HCT116 (cell line): Measurements from ENCODE around the gene CERS4. TPM values are rescaled to one million over a fixed set of nuclear protein-coding genes. Genes with fewer than 3 reads are reported as not detected.
"Not testable (repeated sequence)": the region's sequence is repeated elsewhere in the genome, so short reads cannot be mapped to it uniquely, and the experiment has no call there.

Source experiments
- ATAC-seq: fragments of 200-7000 bp; cut with Tn5 transposase; 2 replicates; pipeline ENCODE4 v1.9.1; 2020; ENCODE audit warnings: mild to moderate bottlenecking, moderate library complexity
- BruUV-seq: library from RNA; stranded (reverse); fragments of 400-500 nt; replicated peaks from 2 replicates; lab custom pipeline; 2021; lab: Mats Ljungman, UMichigan
- CTCF ChIA-PET: fragments of 300-600 bp; sonication (Branson Sonifier 250); formaldehyde crosslinking; loops from one replicate; lab custom pipeline; 2021; ENCODE audit warnings: antibody characterized with exemption; lab: Charles Lee
- POLR2A ChIA-PET: fragments of 300-600, 350-600 bp; sonication (Branson Sonifier 250); formaldehyde crosslinking; loops from one replicate; lab custom pipeline; 2021; ENCODE audit warnings: antibody characterized with exemption; lab: Charles Lee
- RAD21 ChIA-PET, 2 experiments: fragments of 300-600 bp; sonication (Branson Sonifier 250); formaldehyde crosslinking; loops; one replicate each; lab custom pipeline; 2023; ENCODE audit warnings: low total read pairs in 2 of 2; ENCODE audit not compliant: uncharacterized antibody in 2 of 2, unreplicated experiment in 2 of 2, low non-redundant PET in 1 of 2; lab: Charles Lee
- DNase-seq: peaks from one replicate; pipeline ENCODE4 v3.0.0-alpha.2; 2010; ENCODE audit warnings: low read depth, low spot score
- H2AFZ ChIP-seq: fragments of 200-600 bp; shearing (Covaris generic), sonication (generic); 2 replicates; pipeline ENCODE4 v1.6.1; 2017; ENCODE audit warnings: low read depth, mixed run types, mixed read lengths, antibody characterized with exemption, low read length; ENCODE audit not compliant: poor library complexity, severe bottlenecking
- H3K27ac ChIP-seq: 2 replicates; pipeline ENCODE4 v1.5.1; 2012; ENCODE audit warnings: low read depth, low read length
- H3K27me3 ChIP-seq: fragments of 200-600 bp; sonication (generic); 2 replicates; pipeline ENCODE4 v1.6.1; 2016; ENCODE audit warnings: mixed run types, low read length, mixed read lengths; ENCODE audit not compliant: insufficient read depth
- H3K36me3 ChIP-seq, 2 experiments: fragments of 200-500 bp in 1 of 2; fragments of 200-600 bp in 1 of 2; sonication (Bioruptor generic) in 1 of 2; sonication (generic) in 1 of 2; 2 replicates each; pipeline versions ENCODE4 v1.5.1 to v1.6.1; 2014 to 2016; ENCODE audit warnings: low read length in 2 of 2, inconsistent platforms in 1 of 2, mixed read lengths in 1 of 2, mixed run types in 1 of 2; ENCODE audit not compliant: insufficient read depth in 2 of 2, control insufficient read depth in 1 of 2
- H3K4me1 ChIP-seq, 2 experiments: fragments of 200-600 bp in 1 of 2; sonication (generic) in 1 of 2; 2 replicates each; pipeline versions ENCODE4 v1.5.1 to v1.6.1; 2012 to 2017; ENCODE audit warnings: low read length in 2 of 2, inconsistent platforms in 1 of 2, mild to moderate bottlenecking in 1 of 2, mixed read lengths in 1 of 2, mixed run types in 1 of 2, moderate library complexity in 1 of 2; ENCODE audit not compliant: insufficient read depth in 2 of 2, control insufficient read depth in 1 of 2
- H3K4me2 ChIP-seq: fragments of 200-600 bp; sonication (generic); 2 replicates; pipeline ENCODE4 v1.6.1; 2017; ENCODE audit warnings: mixed run types, low read length, mixed read lengths
- H3K4me3 ChIP-seq, 2 experiments: fragments of 200-600 bp in 1 of 2; sonication (generic) in 1 of 2; replicated peaks in 1 of 2; 2 replicates each; pipeline ENCODE4 v1.5.1; 2011 to 2016; ENCODE audit warnings: low read length in 2 of 2, control low read depth in 1 of 2, low read depth in 1 of 2, mild to moderate bottlenecking in 1 of 2, mixed read lengths in 1 of 2, mixed run types in 1 of 2
- H3K79me2 ChIP-seq: fragments of 200-600 bp; sonication (generic); 2 replicates; pipeline ENCODE4 v1.6.1; 2017; ENCODE audit warnings: mild to moderate bottlenecking, mixed run types, low read length, moderate library complexity, mixed read lengths; ENCODE audit not compliant: insufficient read depth
- H3K9ac ChIP-seq: fragments of 200-600 bp; sonication (generic); 2 replicates; pipeline ENCODE4 v1.6.1; 2016; ENCODE audit warnings: low read length, mixed read lengths
- H3K9me2 ChIP-seq: fragments of 200-600 bp; sonication (generic), shearing (Covaris generic); 2 replicates; pipeline ENCODE4 v1.6.1; 2017; ENCODE audit warnings: mixed run types, mild to moderate bottlenecking, moderate library complexity; ENCODE audit not compliant: insufficient read depth
- H3K9me3 ChIP-seq, 2 experiments: fragments of 200-500 bp in 1 of 2; fragments of 200-600 bp in 1 of 2; sonication (Bioruptor generic) in 1 of 2; sonication (generic) in 1 of 2; 2 replicates each; pipeline ENCODE4 v1.6.1; 2014 to 2017; ENCODE audit warnings: low read length in 2 of 2, mixed read lengths in 2 of 2, inconsistent platforms in 1 of 2, low read depth in 1 of 2, mild to moderate bottlenecking in 1 of 2, mixed run types in 1 of 2, moderate library complexity in 1 of 2; ENCODE audit not compliant: control insufficient read depth in 1 of 2, insufficient read depth in 1 of 2
- H4K20me1 ChIP-seq: fragments of 200-600 bp; sonication (generic), shearing (Covaris generic); 2 replicates; pipeline ENCODE4 v1.6.1; 2017; ENCODE audit warnings: mixed run types, mild to moderate bottlenecking, moderate library complexity; ENCODE audit not compliant: insufficient read depth
- ATF3 ChIP-seq: IDR thresholded peaks from 2 replicates; pipeline ENCODE4 v1.6.1; 2012
- RAD21 ChIP-seq: IDR thresholded peaks from 2 replicates; pipeline ENCODE4 v1.6.1; 2012; ENCODE audit warnings: low read depth, mild to moderate bottlenecking
- SRF ChIP-seq: IDR thresholded peaks from 2 replicates; pipeline ENCODE4 v1.6.1; 2012; ENCODE audit warnings: low read depth
- TCF7L2 ChIP-seq: IDR thresholded peaks from 2 replicates; pipeline ENCODE4 v1.7.0; 2011; ENCODE audit warnings: borderline replicate concordance, inconsistent platforms; ENCODE audit not compliant: insufficient read depth, insufficient read length; ENCODE audit errors: extremely low read depth
- ZNF274 ChIP-seq: fragments of 200-500 bp; sonication (Bioruptor generic); IDR thresholded peaks from 2 replicates; pipeline ENCODE4 v1.6.1; 2014; ENCODE audit warnings: mild to moderate bottlenecking, low read depth, low read length, inconsistent platforms
- intact Hi-C: fragments of 100-400 bp; cut with micrococcal nuclease; formaldehyde crosslinking; loops from 2 replicates; pipeline ENCODE4 v1.10.0; 2022
- total RNA-seq: library from RNA; stranded (reverse); gene quantifications from one replicate; pipeline ENCODE4 v1.2.1, GENCODE V29; 2021; ENCODE audit not compliant: unreplicated experiment

The CERS4 gene
- total RNA-seq, 1 experiment from 2014 or later = 26.0 TPM

- peaks cover 1 to 2% of the 10 kb centered on the region in 2 experiments; a peak in 2 of 4 replicates for H3K4me1 ChIP-seq
- no peaks in the 10 kb centered on the region for H4K20me1 ChIP-seq
- ChIA-PET POLR2A (no interaction called here), RAD21 (no interaction called here), CTCF (no interaction called here)
- ATAC-seq (no peak), DNase-seq (no peak)
- H3K27ac ChIP-seq = no peak overlapping the region
- H3K79me2 ChIP-seq = no peaks in the 10 kb centered on the region
- no peaks in the 10 kb centered on the region for H3K27me3 ChIP-seq
- peaks cover 0 to 5% of the 10 kb centered on the region in 2 experiments; a peak in 1 of 4 replicates for H3K9me3 ChIP-seq
- no peak overlapping the region for H2AFZ ChIP-seq
- no peak overlapping the region for H3K4me2 ChIP-seq
- no peaks in the 10 kb centered on the region for H3K36me3 ChIP-seq
- H3K9ac ChIP-seq = no peak overlapping the region
- H3K9me2 ChIP-seq = no peaks in the 10 kb centered on the region
- TF ChIP-seq RAD21 (no peak), ATF3 (no peak), SRF (no peak), TCF7L2 (no peak), ZNF274 (no peak)
- no TSS peak for BruUV-seq
- intact Hi-C loops = no loop called here
- no peak overlapping the region for H3K4me3 ChIP-seq
Observed at GRCh38 chr19:8245869-8246835, 37.0 kb downstream of the CERS4 start.

- H3K4me1 ChIP-seq, POLR2A ChIA-PET, H3K9ac ChIP-seq, H3K9me2 ChIP-seq, H3K4me3 ChIP-seq, intact Hi-C loops, H3K4me2 ChIP-seq, ATAC-seq, H3K27ac ChIP-seq, RAD21 ChIA-PET, BruUV-seq, CTCF ChIA-PET, H3K79me2 ChIP-seq, H3K27me3 ChIP-seq, DNase-seq, H4K20me1 ChIP-seq, H2AFZ ChIP-seq, H3K9me3 ChIP-seq, H3K36me3 ChIP-seq: not testable (repeated sequence)
Observed at GRCh38 chr19:8247129-8247890, 38.1 kb downstream of the CERS4 start.
